ENCODE measurements around the gene FBXO45.
"Not testable (repeated sequence)": the region's sequence is repeated elsewhere in the genome, so short reads cannot be mapped to it uniquely, and the experiment has no call there.

The FBXO45 gene

DNA sequence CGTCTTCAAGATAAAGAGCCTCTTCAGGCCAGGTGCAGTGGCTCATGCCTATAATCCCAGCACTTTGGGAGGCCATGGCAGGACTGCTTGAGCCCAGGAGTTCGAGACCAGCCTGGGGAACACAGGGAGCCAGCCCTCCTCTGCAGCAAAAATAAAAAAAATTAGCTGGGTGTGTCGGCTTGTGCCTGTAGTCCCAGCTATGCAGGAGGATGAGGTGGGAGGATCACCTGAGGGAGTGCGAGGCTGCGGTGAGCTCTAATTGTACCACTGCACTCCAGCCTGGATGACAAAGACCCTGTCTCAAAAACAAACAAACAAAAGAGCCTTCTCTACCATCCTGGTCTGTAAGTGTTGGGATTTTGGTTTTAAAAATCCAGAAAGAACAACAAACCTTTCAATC lies 11.2 kb upstream of the FBXO45 start:
- no peak for DNase-seq (ENCODE audit: low read depth in 2 of 2)

DNA sequence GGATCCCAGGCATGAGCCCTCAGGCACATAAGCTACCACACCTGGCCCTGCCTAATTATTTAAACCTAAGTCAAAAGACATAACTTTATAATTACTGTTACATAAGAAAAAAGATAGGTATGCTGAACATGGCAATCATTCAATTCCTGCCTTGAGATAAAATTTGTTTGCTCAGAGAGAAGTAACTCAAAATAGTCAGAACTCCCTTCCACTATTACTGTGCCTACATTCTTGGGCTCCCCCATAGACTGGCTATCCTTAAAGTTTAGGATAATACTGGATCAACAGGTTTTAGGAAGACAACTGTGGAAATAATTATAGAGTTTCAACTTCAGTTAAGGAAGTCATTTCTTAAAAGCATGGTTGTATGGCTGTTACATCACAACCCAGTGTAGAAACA lies 10.0 kb upstream of the FBXO45 start:
- no peak for DNase-seq (ENCODE audit: low read depth in 2 of 2)

DNA sequence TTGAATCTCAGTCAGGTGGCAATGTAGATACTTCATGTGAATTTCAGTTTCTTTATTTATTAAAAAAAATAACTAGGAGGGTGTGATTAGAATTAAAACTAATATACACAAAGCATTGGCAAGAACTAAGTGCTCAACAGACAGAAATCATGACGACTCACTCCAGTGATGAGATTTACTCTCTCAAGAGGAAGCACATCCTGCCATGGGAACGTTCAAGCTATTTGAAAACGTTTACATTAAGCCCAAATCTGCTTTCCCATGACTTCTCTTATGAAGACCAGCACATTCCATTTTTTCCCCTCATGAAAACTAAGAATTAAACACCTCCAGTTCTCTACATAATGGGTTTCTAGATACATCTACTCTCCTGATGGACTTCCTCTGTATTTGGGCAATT lies 8.6 kb upstream of the FBXO45 start:
- no peak for DNase-seq (ENCODE audit: low read depth in 2 of 2)

DNA sequence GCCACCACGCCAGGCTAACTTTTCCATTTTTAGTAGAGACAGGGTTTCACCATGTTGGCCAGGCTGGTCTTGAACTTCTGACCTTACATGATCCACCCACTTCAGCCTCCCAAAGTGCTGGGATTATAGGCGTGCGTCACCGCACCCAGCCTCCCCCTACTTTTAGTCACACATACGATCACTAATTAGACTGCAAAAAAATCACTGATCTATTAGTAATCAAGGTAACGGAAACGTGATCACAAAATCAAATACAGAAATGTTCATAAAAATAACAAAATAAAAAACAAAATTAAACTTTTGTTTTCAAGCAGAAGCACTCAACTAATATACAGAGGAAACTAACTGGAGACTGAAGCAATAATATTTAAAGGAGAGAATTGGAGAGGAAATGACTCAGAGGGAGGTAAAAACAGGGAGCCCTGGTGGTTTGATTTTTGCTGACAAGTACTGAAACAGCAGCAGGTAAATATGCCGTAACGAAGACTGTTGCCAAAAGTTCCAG lies 4.7 kb upstream of the FBXO45 start:
- DNase-seq (ENCODE audit: low read depth in 2 of 2): no peak

DNA sequence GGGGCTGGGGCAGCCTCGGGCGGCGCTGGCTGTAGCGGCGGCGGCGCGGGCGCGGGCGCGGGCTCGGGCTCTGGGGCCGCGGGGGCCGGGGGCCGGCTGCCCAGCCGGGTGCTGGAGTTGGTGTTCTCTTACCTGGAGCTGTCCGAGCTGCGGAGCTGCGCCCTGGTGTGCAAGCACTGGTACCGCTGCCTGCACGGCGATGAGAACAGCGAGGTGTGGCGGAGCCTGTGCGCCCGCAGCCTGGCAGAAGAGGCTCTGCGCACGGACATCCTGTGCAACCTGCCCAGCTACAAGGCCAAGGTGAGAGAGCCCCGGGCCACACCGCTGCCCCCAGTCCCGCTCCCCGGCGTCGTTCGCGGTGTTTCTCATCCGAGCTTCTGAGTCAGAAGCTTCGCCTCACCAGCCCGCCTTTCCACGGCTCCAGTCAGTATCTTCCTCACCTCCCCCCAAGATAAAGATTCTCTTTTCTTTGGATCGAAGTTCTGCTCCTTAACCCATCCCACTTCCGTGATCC lies 600 bp downstream of the FBXO45 start:
- no peak for DNase-seq (ENCODE audit: low read depth in 2 of 2)

DNA sequence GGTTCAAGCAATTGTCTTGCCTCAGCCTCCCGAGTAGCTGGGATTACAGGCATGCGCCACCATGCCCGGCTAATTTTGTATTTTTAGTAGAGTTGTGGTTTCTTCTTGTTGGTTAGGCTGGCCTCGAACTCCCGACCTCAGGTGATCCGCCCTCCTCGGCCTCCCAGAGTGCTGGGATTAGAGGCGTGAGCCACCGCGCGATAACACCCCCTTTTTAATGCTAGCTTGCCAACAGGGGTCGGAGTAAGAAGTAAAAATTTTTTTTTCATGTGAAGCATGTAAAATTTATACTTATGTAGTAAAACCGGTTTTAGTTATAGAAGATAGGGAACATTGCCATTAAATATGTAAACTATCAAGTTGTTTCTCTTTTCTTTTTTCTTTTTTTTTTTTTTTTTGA lies 1.9 kb downstream of the FBXO45 start:
- not testable (repeated sequence) for DNase-seq (ENCODE audit: low read depth in 2 of 2)

DNA sequence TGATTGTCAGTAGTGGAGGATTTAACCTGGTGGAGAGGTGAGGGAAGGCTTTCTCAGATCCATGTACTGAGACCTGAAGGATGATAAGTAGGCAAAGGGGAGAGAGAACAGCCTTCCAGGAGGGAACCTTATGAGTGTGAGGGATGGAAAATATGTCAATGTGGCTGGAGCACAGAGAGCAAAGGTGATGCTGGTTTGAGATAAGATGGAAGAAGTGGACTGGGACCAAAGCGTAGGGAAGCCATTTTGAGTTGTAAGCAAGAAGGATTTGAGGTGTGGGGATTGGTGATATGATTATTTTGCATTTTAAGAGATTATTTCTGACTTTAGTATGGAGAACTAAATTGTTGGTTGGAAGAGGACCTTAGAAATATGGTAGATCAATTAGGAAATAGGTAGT lies 3.9 kb downstream of the FBXO45 start:
- no peak for DNase-seq (ENCODE audit: low read depth in 2 of 2)

DNA sequence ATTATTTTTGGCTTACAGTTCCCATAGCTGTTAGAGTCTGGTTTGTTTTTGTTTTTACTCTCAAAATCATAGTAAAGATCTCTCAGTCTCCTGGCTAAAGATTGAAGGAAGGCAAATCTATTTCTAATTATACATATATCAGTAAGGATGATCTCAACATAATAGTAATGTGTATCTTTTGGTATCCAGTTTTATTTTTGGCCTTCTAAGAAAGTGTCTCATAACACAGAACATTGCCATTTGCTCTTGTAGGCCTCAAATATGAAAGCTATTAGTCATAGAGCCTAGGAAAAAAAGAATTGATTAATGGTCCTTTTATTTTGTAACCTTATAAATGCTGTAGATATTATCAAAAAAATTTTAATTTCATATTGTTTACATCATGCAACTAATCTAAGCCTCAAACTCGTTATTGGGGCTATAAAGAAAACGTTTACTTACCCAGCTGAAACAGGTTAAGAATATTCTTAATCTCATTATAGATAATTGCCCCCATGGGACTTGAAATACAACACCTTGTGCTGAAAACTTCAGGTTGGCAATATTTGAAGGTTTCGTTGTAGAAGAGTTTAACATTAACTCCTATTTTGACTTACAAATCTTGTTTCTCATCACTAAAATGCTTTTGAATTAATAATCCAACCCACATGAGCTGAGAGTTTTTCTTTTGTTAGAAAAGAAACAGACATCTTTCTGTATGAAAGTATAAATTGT lies 16.7 kb downstream of the FBXO45 start:
- no peak for DNase-seq (ENCODE audit: low read depth in 2 of 2)

DNA sequence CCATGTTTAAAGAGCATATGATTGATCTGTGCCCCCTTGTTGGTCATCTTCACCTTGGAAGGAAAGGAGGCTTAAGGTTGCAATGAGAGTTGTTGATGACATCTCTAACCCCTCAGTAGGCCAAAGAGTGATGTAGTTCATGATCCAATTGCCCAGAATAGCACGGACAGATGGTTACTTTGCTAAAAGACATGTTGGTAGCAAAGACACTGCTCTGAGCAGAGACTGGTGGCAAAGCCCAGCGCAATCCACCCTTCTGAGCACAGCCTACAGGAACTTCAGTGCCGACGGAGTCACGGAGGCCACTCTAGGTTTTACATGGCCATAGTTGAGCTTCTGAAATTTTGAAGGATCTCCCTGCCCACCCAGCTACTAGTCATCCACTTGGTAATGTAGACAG lies 21.8 kb downstream of the FBXO45 start:
- no peak for DNase-seq (ENCODE audit: low read depth in 2 of 2)

DNA sequence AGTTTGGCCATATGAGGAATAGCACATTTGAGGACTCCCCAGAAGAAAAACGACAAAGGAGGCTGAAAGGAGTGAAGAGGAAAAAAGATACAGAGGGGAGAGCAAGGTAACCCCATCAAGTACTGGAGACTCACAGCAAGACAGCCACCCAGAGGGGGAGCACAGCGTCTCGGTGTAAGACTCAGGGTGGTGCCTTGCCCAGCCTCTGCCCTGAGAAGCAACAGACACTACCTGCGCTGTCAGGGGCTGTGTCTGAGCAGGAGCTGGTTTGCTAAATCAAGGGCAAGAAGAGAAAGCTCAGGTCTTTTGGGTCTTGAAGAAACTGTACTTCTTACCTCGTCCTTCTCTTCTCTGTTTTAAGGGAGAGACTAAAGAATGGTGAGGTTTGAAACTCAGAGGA lies 27.9 kb downstream of the FBXO45 start:
- DNase-seq (ENCODE audit: low read depth in 2 of 2): no peak

DNA sequence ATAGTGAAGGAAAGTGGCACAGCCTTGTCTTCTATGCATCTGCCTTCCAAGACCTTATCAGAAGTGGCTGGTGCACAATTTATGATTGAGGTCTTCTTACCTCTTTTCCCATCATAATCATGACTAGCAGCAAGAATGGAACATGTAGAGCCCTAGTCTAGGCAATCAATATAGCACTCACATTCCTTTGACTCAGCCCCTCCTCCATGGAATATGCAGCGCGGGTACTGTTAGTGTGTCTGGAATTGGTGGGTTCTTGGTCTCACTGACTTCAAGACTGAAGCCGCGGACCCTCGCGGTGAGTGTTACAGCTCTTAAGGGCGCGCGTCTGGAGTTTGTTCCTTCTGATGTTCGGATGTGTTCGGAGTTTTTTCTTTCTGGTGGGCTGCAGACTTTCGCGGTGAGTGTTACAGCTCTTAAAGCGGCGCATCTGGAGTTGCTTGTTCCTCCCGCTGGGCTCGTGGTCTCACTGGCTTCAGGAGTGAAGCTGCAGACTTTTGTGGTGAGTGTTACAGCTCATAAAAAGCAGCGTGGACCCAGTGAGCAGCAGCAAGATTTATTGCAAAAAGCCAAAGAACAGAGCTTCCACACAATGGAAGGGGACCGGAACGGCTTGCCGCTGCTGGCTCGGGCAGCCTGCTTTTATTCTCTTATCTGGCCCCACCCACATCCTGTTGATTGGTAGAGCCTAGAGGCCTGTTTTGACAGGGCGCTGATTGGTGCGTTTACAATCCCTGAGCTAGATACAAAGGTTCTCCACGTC lies 29.7 kb downstream of the FBXO45 start:
- not testable (repeated sequence) for DNase-seq (ENCODE audit: low read depth in 2 of 2)

DNA sequence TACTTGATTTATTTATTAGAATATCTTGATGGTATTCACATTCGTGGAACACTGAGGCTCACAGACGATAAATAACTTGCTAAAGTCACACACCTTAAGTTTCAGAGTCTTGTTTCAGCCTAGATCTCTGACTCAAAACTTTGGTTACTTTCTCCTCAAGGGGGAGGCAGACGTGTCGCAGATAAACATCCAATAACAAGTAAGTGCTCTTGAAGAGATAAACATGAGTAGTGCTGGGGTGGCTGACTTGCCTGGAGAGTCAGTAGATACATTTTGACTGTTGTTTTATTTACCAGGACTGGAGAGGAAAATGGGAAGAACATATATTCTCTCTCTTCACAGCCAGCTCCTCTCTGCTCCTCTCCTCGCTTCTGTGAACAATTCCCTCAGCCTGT lies 31.3 kb downstream of the FBXO45 start:
- no peak for DNase-seq (ENCODE audit: low read depth in 2 of 2)

DNA sequence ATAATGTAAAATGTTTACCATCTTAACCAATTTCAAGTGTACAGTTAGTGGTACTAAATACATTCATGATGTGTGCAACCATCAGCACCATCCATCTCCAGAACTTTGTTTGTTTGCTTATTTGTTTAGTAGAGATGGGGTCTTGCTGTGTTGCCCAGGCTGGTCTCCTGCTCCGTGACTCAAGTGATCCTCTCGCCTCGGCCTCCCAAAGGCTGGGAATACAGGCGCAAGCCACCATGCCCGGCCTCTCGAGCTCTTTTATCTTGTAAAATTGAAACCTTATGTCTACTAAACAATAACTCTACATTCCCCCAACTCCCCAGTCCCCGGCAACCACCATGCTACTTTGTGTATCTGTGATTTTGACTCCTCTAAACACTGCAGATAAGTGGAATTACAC lies 31.9 kb downstream of the FBXO45 start:
- DNase-seq (ENCODE audit: low read depth in 2 of 2): no peak

DNA sequence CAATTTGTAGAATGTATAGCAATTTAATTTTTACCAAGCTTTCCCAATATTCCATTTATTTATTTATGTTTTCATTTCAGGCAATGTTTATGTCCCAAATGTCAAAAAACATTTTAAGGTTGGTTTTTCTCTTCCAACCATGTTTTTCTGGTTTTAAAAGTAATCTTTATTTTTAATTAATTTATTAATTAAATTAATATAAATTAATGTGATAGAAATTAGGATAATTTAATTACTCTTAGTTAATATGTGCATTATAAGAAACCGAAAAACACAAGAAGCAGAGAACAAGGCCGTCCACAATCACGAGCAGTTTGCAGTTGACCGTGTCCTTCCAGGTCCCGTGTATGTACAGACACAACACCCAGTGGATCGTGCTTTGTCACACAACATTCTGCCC lies 34.2 kb downstream of the FBXO45 start:
- no peak for DNase-seq (ENCODE audit: low read depth in 2 of 2)

DNA sequence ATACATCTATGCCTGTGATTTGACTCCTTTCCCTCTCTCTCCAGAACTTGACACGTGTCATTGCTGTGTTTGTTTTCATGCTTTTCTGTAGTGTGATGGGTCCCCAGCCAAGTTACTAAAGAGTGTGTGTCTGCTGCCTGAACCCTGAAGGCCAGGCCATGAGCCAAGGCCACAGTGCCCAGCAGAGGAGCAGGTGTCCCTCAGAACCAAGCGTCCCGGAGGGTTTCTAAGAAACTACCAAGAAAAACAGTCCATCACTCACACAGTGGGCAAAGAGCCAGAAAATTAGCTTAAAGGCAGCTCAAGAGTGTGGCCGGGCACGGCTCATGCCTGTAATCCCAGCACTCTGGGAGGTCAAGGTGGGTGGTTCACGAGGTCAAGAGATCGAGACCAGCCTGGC lies 35.2 kb downstream of the FBXO45 start:
- no peak for DNase-seq (ENCODE audit: low read depth in 2 of 2)

DNA sequence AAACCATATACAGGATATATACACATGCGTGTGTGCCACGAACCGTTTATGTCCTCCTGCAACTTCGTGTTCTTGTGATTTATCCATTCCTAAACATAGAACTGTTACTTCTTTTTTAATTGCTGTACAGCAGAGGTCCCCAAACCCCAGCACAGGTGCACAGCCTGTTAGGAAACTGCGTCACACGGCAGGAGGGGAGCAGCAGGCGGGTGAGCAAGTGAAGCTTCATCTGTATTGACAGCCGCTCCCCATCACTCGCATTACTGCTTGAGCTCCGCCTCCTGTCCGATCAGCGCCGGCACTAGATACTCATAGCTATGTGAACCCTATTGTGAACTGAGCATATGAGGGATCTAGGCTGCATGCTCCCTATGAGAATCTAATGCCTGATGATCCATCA lies 36.1 kb downstream of the FBXO45 start:
- no peak for DNase-seq (ENCODE audit: low read depth in 2 of 2)

DNA sequence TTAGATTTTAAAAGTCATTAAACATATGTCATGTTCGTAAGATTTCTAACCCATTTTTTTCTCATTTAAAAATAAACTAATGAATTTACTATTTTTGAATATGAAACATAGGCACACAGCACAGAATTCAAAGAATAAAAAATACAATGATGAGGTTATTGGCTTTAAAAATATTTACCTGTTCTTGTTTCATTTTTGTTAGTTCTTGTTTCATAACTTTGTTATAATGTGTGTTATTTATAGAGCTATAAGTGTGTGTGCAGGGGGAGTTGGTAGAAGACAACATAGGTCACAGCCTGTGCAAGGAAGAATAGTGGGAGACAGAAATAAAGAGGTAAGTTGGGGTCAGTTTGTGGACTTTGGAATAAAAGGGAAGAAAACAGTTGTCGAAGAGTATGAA lies 40.2 kb downstream of the FBXO45 start:
- no peak for DNase-seq (ENCODE audit: low read depth in 2 of 2)

DNA sequence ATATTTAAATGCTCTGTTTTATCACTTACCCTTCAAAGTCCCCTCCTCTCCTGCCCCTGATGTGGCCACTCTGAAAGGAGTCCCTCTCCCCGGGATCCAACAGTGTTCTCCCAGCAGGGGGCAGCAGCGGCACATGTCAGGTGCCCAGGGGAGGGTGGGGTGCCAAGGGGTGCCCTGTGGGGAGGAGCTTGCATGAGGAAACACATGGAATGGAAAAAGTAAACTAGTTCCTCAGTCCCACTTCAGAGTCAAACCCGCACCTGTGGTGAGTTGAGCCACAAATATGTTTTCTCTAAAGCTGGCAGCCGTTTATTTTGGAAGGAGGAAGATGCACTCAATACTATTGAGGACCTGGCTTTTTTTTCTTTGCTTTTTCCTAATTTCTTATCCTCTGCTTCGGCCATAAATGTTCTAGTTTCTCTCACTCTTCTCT lies 40.9 kb downstream of the FBXO45 start:
- peak; percentile 29 to 35 for DNase-seq (ENCODE audit: low read depth in 2 of 2)

DNA sequence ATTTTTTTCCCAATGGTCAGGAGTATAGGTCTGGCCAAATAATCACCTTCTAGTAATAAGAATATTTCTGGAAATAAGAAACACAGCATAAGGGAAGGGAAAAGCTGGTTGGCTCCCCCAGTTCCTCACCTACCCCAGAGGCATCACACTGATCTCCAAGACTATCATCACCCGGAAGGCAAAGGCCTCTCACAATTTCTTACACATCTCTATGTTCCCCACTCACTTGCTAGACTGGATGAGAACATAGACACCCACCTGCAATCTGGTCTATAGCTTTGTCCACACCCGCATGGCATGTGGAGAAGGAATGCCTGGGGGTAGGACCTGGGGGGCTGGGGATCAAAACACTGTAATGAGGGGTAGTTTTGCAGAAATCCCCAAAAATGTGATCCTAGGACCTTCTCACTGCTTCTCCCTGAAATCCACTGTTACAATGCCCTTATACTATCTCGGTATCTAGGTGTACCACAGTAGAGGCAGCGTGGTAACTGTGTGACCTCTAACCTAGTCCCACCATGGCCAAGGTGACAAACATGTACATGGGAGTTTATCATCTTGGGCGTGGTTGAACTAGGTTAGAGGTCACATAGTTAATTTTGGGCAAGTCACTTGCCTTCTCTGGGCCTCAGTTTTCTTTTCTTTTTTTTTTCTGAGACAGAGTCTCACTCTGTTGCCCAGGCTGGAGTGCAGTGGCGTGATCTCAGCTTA lies 41.5 kb downstream of the FBXO45 start:
- DNase-seq (ENCODE audit: low read depth in 2 of 2): no peak

DNA sequence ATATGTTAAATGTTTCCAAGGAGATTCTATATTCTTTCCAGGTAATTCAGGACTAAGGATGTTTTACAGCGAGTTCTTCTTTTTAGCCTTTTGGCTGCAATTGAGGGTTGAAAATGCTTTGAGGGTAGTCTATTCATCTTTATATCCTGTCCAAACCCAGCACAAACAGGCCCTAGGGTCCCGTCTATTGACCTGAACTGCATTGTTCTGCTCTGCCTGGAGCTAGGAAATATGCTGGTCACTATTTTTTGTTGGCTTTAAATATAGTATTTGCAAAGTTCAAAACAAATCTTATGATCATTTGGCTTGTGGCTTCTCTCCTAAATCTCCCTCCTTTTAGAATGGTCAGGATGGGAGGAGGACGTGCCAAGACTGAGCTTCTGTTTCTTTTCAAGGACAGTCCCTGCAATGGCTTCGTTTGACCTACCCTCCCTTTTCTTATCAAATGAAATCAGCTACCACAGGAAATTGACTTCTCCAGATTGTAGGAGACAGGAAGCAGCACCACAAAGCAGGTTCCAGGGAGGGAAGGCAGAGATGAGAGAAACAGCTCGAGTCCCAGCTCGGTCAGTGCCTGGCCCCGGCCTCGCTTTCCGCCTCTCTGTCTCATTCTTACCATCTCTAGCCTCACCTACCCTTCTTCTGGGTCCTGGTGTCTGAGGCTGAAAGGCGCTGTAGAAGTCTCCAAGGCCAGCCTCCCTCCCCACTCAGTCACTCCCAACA lies 43.5 kb downstream of the FBXO45 start:
- DNase-seq (ENCODE audit: low read depth in 2 of 2): no peak

DNA sequence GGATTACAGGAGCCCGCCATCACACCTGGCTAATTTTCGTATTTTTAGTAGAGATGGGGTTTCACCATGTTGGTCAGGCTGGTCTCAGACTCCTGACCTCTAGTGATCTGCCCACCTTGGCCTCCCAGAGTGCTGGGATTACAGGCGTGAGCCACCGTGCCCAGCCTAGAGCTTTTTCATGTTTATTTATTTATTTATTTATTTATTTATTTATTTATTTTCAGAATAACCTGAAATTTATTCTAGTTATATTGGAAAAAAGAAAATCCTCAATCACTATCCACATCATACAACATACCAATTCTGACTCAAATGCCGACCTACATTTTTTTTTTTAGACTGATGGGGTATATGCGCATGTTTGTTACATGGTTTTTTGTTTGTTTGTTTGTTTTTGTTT lies 46.8 kb downstream of the FBXO45 start:
- DNase-seq (ENCODE audit: low read depth in 2 of 2): not testable (repeated sequence)

DNA sequence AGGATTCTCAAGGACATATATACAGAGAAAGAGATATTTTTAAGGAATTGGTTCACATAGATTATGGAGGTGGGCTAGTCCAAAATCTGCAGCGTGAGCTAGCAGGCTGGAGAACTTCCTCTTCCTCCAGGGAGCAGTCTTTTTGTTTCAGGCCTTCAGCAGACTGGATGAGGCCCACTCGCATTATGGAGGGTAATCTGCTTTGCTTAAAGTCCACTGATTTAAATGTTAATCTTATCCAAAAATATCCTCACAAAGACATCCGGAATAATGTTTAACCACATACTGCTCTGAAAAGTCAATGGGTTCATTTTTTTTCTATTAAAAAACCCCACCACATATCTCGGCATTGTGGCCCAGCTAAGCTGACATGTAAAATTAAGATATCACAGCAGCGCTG lies 48.8 kb downstream of the FBXO45 start:
- no peak for DNase-seq (ENCODE audit: low read depth in 2 of 2)

All from fibroblast of skin of left biceps (primary cell).